UCSD-AML1 (cell line): ENCODE results near the gene LONP1.
"Not testable (repeated sequence)": the region's sequence is repeated elsewhere in the genome, so short reads cannot be mapped to it uniquely, and the experiment has no call there.

Experiments
- DNase-seq: peaks from one replicate; lab custom pipeline; 2025; ENCODE audit not compliant: unreplicated experiment; lab: John Stamatoyannopoulos, UW

LONP1 gene

GRCh38 chr19:5719961-5720790 lies at the start of gene LONP1, which contains the start of gene CATSPERD:
Gene LONP1 (minus strand): TSS chr19:5720146. CDS start chr19:5720132, 14 bp downstream.
Gene CATSPERD (plus strand): TSS chr19:5720637. CDS start chr19:5720738, 101 bp downstream.
- peak; percentile 99 for DNase-seq

DNA sequence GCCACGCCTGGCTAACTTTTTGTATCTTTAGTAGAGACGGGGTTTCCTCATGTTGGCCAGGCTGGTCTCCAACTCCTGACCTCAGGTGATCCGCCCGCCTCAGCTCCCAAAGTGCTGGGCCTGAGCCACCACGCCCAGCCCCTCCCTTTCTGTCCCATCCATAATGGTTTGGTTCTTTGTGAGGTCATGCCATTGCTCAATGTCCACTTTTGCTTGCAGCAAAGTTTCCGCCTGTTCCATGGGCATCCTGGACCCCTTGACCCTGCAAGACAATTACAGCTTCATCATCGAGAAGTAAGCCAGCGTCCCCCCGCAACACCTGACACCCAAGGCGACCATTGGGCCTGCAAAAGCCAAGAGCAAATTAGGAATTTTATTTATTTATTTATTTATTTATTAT lies 48.0 kb upstream of the LONP1 start:
- no peak for DNase-seq

- DNase-seq = no peak
Measured at GRCh38 chr19:5765220-5765619, 45.3 kb upstream of the LONP1 start.

- no peak for DNase-seq
Measured at GRCh38 chr19:5762608-5763217, 42.8 kb upstream of the LONP1 start.

GRCh38 chr19:5753743-5754142 lies 33.8 kb upstream of the LONP1 start:
- DNase-seq = no peak

GRCh38 chr19:5751709-5752108 lies 31.8 kb upstream of the LONP1 start:
- DNase-seq = no peak

DNA sequence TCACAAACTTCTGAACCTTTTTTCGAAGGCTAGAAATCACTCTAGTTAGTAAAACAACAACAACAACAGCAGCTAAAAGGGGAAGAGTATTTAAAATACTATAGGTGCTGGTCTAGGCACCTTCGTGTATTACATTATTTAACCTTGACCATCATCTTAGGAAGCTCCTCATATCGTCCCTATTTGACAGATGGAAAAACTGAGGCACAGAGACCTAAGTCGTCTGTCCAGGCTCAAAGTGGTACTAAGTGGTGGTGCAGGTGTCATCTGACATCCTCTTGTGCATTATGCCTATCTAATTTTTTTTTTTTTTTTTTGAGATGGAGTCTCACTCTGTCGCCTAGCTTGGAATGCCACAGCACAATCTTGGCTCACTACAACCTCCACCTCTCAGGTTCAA lies 29.6 kb upstream of the LONP1 start:
- DNase-seq = no peak

DNA sequence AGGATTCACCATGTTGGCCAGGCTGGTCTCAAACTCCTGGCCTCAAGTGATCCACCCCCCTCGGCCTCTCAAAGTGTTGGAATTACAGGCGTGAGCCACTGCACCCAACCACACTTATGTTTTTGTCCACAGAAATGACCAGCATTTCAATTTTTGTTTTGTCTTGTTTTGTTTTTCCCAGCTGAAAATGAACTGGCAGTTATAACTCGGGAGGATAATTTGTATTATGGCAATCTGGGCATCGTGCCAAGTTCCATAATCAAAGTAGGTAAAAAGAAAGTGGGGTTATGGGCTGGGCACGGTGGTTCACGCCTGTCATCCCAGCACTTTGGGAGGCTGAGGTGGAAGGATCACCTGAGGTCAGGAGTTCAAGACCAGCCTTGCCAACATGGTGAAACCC lies 29.0 kb upstream of the LONP1 start:
- not testable (repeated sequence) for DNase-seq

- DNase-seq = not testable (repeated sequence)
Measured at GRCh38 chr19:5744999-5745398, 25.1 kb upstream of the LONP1 start.

DNA sequence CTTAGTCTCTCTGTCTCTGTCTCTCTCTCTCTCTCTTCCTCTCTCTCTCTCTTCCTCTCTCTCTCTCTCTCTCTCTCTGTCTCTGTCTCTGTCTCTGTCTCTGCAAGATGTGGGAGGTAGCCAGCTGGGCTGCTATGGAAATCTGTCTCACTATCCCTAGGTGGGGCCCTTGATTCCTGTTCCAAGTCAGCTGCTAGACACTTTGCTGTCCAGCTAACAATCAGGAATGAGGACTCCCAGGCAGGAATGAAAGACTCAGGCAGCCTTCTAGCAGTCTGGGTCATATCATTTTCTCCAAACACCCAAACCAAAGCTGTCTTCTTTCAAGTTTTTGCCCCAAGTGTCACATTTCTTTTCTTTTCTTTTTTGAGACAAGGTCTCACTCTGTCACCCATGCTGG lies 23.7 kb upstream of the LONP1 start:
- DNase-seq = no peak

GRCh38 chr19:5742051-5742450 lies 22.1 kb upstream of the LONP1 start:
- DNase-seq = no peak

- no peak for DNase-seq
Measured at GRCh38 chr19:5738423-5738822, 18.5 kb upstream of the LONP1 start.

GRCh38 chr19:5733172-5733571 lies 13.2 kb upstream of the LONP1 start:
- not testable (repeated sequence) for DNase-seq

DNA sequence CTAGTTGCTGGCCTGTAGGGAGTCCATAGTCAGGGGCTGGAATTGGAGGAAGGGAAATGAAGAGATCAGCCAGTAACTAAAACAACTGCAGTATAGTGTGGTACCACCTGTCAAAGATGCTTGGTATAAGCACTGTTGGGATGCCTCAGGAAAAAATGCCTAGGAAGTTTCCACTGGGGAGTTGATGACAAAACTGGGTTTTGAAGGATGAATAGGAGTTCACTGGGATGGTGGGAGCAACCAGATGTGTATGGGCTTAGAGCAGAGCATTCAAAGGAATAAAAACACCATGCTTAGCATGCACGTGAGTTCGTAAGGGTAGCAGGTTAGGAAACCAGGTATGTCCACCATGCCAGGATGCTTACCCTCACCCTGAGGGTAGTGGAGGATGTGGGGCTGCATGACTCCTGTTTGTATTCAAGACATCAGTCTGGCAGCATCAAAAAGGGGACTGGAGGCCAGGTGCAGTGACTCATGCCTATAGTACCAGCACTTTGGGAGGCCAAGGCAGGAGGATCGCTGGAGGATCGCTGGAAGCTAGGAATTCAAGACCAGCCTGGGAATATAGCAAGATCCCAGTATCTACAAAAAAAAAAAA lies 7.6 kb upstream of the LONP1 start:
- DNase-seq = no peak

- DNase-seq = no peak
Measured at GRCh38 chr19:5719274-5719960, 529 bp downstream of the LONP1 start.

- DNase-seq = peak; percentile 31
Measured at GRCh38 chr19:5718579-5719273, 1.2 kb downstream of the LONP1 start.

GRCh38 chr19:5718037-5718578 lies 1.8 kb downstream of the LONP1 start:
- DNase-seq = no peak

GRCh38 chr19:5717215-5717935 lies 2.6 kb downstream of the LONP1 start:
- no peak for DNase-seq

GRCh38 chr19:5714816-5715215 lies 5.1 kb downstream of the LONP1 start:
- DNase-seq = no peak

DNA sequence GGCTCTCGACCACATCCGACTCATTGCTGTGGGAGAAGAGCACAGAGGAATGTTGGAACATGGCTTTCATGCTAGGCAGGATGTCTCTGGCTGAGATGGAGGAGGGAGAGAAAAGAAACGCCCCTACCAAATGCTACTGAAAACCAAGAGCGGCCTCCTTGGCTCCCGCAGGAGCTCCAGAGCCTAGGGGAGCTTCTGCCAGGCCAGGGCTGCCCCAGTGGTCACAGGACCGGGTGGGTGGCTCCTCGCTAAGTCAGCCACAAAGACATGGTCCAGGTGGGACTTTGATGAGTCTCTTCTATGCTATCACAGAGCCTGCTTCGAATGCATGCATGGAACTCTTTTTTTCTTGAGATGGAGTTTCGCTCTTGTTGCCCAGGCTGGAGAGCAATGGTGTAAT lies 6.7 kb downstream of the LONP1 start:
- no peak for DNase-seq
